T-helper 2 cell treated with Interferon-gamma antibody and Interleukin-4, amounts not matched to agents 5 μg/mL and 100 μg/mL, for 36 hours (primary cell): ENCODE measurements around the gene SCYGR5.

ENCODE experiments used
- DNase-seq: peaks from one replicate; pipeline ENCODE4 v3.0.0; 2021; ENCODE audit warnings: low spot score
- H3K27ac Mint-ChIP-seq: one replicate; pipeline ENCODE4 v1.8.0; 2021; ENCODE audit warnings: mild to moderate bottlenecking, mixed read lengths
- H3K27me3 Mint-ChIP-seq: one replicate; pipeline ENCODE4 v1.8.0; 2021; ENCODE audit warnings: low read depth, mixed read lengths
- H3K36me3 Mint-ChIP-seq: one replicate; pipeline ENCODE4 v1.8.0; 2021; ENCODE audit warnings: low read depth, mixed read lengths
- H3K4me1 Mint-ChIP-seq: one replicate; pipeline ENCODE4 v1.8.0; 2021; ENCODE audit warnings: low read depth, mixed read lengths
- H3K4me3 Mint-ChIP-seq: one replicate; pipeline ENCODE4 v1.8.0; 2022; ENCODE audit warnings: mild to moderate bottlenecking, moderate library complexity, mixed read lengths
- H3K9me3 Mint-ChIP-seq: one replicate; pipeline ENCODE4 v1.8.0; 2021; ENCODE audit warnings: mixed read lengths

The SCYGR5 gene

GRCh38 chr2:227703280-227703732 is 36.7 kb downstream of the SCYGR5 start:
- Mint-ChIP-seq H3K4me1 (no peaks in the 10 kb centered on the region), H3K9me3 (no peaks in the 10 kb centered on the region), H3K4me3 (no peak overlapping the region), H3K36me3 (no peaks in the 10 kb centered on the region), H3K27ac (no peak overlapping the region), H3K27me3 (no peaks in the 10 kb centered on the region)
- DNase-seq = no peak

- Mint-ChIP-seq H3K4me1 (no peaks in the 10 kb centered on the region), H3K27me3 (no peaks in the 10 kb centered on the region), H3K27ac (no peak overlapping the region), H3K9me3 (no peaks in the 10 kb centered on the region), H3K4me3 (no peak overlapping the region), H3K36me3 (no peaks in the 10 kb centered on the region)
- DNase-seq = no peak
Observed at GRCh38 chr2:227703961-227704360, 37.4 kb downstream of the SCYGR5 start.

- Mint-ChIP-seq H3K9me3 (no peaks in the 10 kb centered on the region), H3K4me3 (no peak overlapping the region), H3K36me3 (no peaks in the 10 kb centered on the region), H3K27me3 (no peaks in the 10 kb centered on the region), H3K4me1 (no peaks in the 10 kb centered on the region), H3K27ac (no peak overlapping the region)
- no peak for DNase-seq
Observed at GRCh38 chr2:227706859-227707258, 40.3 kb downstream of the SCYGR5 start.

GRCh38 chr2:227707390-227707789 is 40.8 kb downstream of the SCYGR5 start:
- H3K4me3 Mint-ChIP-seq = no peak overlapping the region
- no peaks in the 10 kb centered on the region for H3K36me3 Mint-ChIP-seq
- H3K4me1 Mint-ChIP-seq = no peaks in the 10 kb centered on the region
- no peak for DNase-seq
- H3K27me3 Mint-ChIP-seq = no peaks in the 10 kb centered on the region
- no peak overlapping the region for H3K27ac Mint-ChIP-seq
- no peaks in the 10 kb centered on the region for H3K9me3 Mint-ChIP-seq

- H3K9me3 Mint-ChIP-seq = no peaks in the 10 kb centered on the region
- no peaks in the 10 kb centered on the region for H3K4me1 Mint-ChIP-seq
- DNase-seq = no peak
- H3K36me3 Mint-ChIP-seq = no peaks in the 10 kb centered on the region
- no peaks in the 10 kb centered on the region for H3K27me3 Mint-ChIP-seq
- no peak overlapping the region for H3K4me3 Mint-ChIP-seq
- H3K27ac Mint-ChIP-seq = no peak overlapping the region
Observed at GRCh38 chr2:227710986-227711385, 44.4 kb downstream of the SCYGR5 start.

GRCh38 chr2:227713291-227713690 is 46.7 kb downstream of the SCYGR5 start:
- DNase-seq = no peak
- H3K27ac Mint-ChIP-seq = no peak overlapping the region
- H3K4me3 Mint-ChIP-seq = no peak overlapping the region
- H3K4me1 Mint-ChIP-seq = no peaks in the 10 kb centered on the region
- peaks cover 13% of the 10 kb centered on the region for H3K27me3 Mint-ChIP-seq
- H3K9me3 Mint-ChIP-seq = no peaks in the 10 kb centered on the region
- no peaks in the 10 kb centered on the region for H3K36me3 Mint-ChIP-seq

GRCh38 chr2:227716501-227716900 is 49.9 kb downstream of the SCYGR5 start:
- no peaks in the 10 kb centered on the region for H3K4me1 Mint-ChIP-seq
- H3K36me3 Mint-ChIP-seq = no peaks in the 10 kb centered on the region
- H3K4me3 Mint-ChIP-seq = no peak overlapping the region
- H3K9me3 Mint-ChIP-seq = no peaks in the 10 kb centered on the region
- H3K27ac Mint-ChIP-seq = no peak overlapping the region
- DNase-seq = no peak
- peaks cover 13% of the 10 kb centered on the region for H3K27me3 Mint-ChIP-seq
